ENCODE results near the gene SIGLEC12.

SIGLEC12 gene

GRCh38 chr19:51520728-51521127 lies 19.1 kb upstream of the SIGLEC12 start:
- peaks cover 3% of the 10 kb centered on the region for H3K27me3 ChIP-seq (replicated peaks; ENCODE audit: control insufficient read depth, insufficient read depth, low read length)
- no peak for DNase-seq (ENCODE audit: low read depth)

GRCh38 chr19:51514866-51515481 lies 13.4 kb upstream of the SIGLEC12 start:
- Histone ChIP-seq H3K4me1 (ENCODE audit: control insufficient read depth, insufficient read depth, low read length) (no peaks in the 10 kb centered on the region), H3K36me3 (ENCODE audit: control insufficient read depth, insufficient read depth, low read length, severe bottlenecking) (no peaks in the 10 kb centered on the region), H3K27me3 (replicated peaks; ENCODE audit: control insufficient read depth, insufficient read depth, low read length) (peaks cover 5% of the 10 kb centered on the region), H3K9ac (ENCODE audit: low read length) (no peak overlapping the region), H3K4me3 (ENCODE audit: low read length) (no peak overlapping the region), H3K9me3 (ENCODE audit: control insufficient read depth, low read length) (peaks cover 8% of the 10 kb centered on the region)
- peak; percentile 76 for DNase-seq (ENCODE audit: low read depth)

More at GRCh38 chr19:51520728-51521127, 19.1 kb upstream of the SIGLEC12 start:
- Histone ChIP-seq H3K4me3 (ENCODE audit: low read length) (no peak overlapping the region), H3K9me3 (ENCODE audit: control insufficient read depth, low read length) (peaks cover 14% of the 10 kb centered on the region), H3K36me3 (ENCODE audit: control insufficient read depth, insufficient read depth, low read length, severe bottlenecking) (no peaks in the 10 kb centered on the region), H3K4me1 (ENCODE audit: control insufficient read depth, insufficient read depth, low read length) (no peaks in the 10 kb centered on the region), H3K9ac (ENCODE audit: low read length) (no peak overlapping the region)

- H3K36me3 ChIP-seq (ENCODE audit: control insufficient read depth, insufficient read depth, low read length, severe bottlenecking), result no peaks in the 10 kb centered on the region
- no peaks in the 10 kb centered on the region for H3K4me1 ChIP-seq (ENCODE audit: control insufficient read depth, insufficient read depth, low read length)
- DNase-seq (ENCODE audit: low read depth), result no peak
- H3K27me3 ChIP-seq (replicated peaks; ENCODE audit: control insufficient read depth, insufficient read depth, low read length), result peaks cover 5% of the 10 kb centered on the region
- no peak overlapping the region for H3K9ac ChIP-seq (ENCODE audit: low read length)
- H3K9me3 ChIP-seq (ENCODE audit: control insufficient read depth, low read length), result peaks cover 8% of the 10 kb centered on the region
- no peak overlapping the region for H3K4me3 ChIP-seq (ENCODE audit: low read length)
Measured at GRCh38 chr19:51513968-51514367, 12.4 kb upstream of the SIGLEC12 start.

GRCh38 chr19:51511353-51511752 lies 9.8 kb upstream of the SIGLEC12 start:
- no peak for DNase-seq (ENCODE audit: low read depth)
- H3K9me3 ChIP-seq (ENCODE audit: control insufficient read depth, low read length), result no peaks in the 10 kb centered on the region
- H3K27me3 ChIP-seq (replicated peaks; ENCODE audit: control insufficient read depth, insufficient read depth, low read length), result peaks cover 5% of the 10 kb centered on the region
- H3K4me3 ChIP-seq (ENCODE audit: low read length), result no peak overlapping the region
- H3K4me1 ChIP-seq (ENCODE audit: control insufficient read depth, insufficient read depth, low read length), result no peaks in the 10 kb centered on the region
- no peak overlapping the region for H3K9ac ChIP-seq (ENCODE audit: low read length)
- H3K36me3 ChIP-seq (ENCODE audit: control insufficient read depth, insufficient read depth, low read length, severe bottlenecking), result no peaks in the 10 kb centered on the region

- Histone ChIP-seq H3K9ac (ENCODE audit: low read length) (no peak overlapping the region), H3K4me1 (ENCODE audit: control insufficient read depth, insufficient read depth, low read length) (no peaks in the 10 kb centered on the region), H3K9me3 (ENCODE audit: control insufficient read depth, low read length) (no peaks in the 10 kb centered on the region), H3K27me3 (replicated peaks; ENCODE audit: control insufficient read depth, insufficient read depth, low read length) (peaks cover 5% of the 10 kb centered on the region), H3K4me3 (ENCODE audit: low read length) (no peak overlapping the region), H3K36me3 (ENCODE audit: control insufficient read depth, insufficient read depth, low read length, severe bottlenecking) (no peaks in the 10 kb centered on the region)
- no peak for DNase-seq (ENCODE audit: low read depth)
Measured at GRCh38 chr19:51509823-51510660, 8.4 kb upstream of the SIGLEC12 start.

GRCh38 chr19:51508059-51508733 lies 6.6 kb upstream of the SIGLEC12 start:
- no peak overlapping the region for H3K4me3 ChIP-seq (ENCODE audit: low read length)
- DNase-seq (ENCODE audit: low read depth), result no peak
- no peak overlapping the region for H3K9ac ChIP-seq (ENCODE audit: low read length)

GRCh38 chr19:51507640-51508058 lies 6.0 kb upstream of the SIGLEC12 start:
- Histone ChIP-seq H3K9ac (ENCODE audit: low read length) (no peak overlapping the region), H3K27me3 (replicated peaks; ENCODE audit: control insufficient read depth, insufficient read depth, low read length) (peaks cover 5% of the 10 kb centered on the region), H3K4me1 (ENCODE audit: control insufficient read depth, insufficient read depth, low read length) (no peaks in the 10 kb centered on the region), H3K4me3 (ENCODE audit: low read length) (no peak overlapping the region), H3K36me3 (ENCODE audit: control insufficient read depth, insufficient read depth, low read length, severe bottlenecking) (no peaks in the 10 kb centered on the region), H3K9me3 (ENCODE audit: control insufficient read depth, low read length) (peaks cover 8% of the 10 kb centered on the region)
- no peak for DNase-seq (ENCODE audit: low read depth)

More at GRCh38 chr19:51508059-51508733, 6.6 kb upstream of the SIGLEC12 start:
- Histone ChIP-seq H3K36me3 (ENCODE audit: control insufficient read depth, insufficient read depth, low read length, severe bottlenecking) (no peaks in the 10 kb centered on the region), H3K4me1 (ENCODE audit: control insufficient read depth, insufficient read depth, low read length) (no peaks in the 10 kb centered on the region), H3K9me3 (ENCODE audit: control insufficient read depth, low read length) (peaks cover 8% of the 10 kb centered on the region), H3K27me3 (replicated peaks; ENCODE audit: control insufficient read depth, insufficient read depth, low read length) (peaks cover 5% of the 10 kb centered on the region)

GRCh38 chr19:51507192-51507591 lies 5.6 kb upstream of the SIGLEC12 start:
- Histone ChIP-seq H3K9ac (ENCODE audit: low read length) (no peak overlapping the region), H3K36me3 (ENCODE audit: control insufficient read depth, insufficient read depth, low read length, severe bottlenecking) (no peaks in the 10 kb centered on the region), H3K9me3 (ENCODE audit: control insufficient read depth, low read length) (peaks cover 8% of the 10 kb centered on the region), H3K4me3 (ENCODE audit: low read length) (no peak overlapping the region), H3K4me1 (ENCODE audit: control insufficient read depth, insufficient read depth, low read length) (no peaks in the 10 kb centered on the region), H3K27me3 (replicated peaks; ENCODE audit: control insufficient read depth, insufficient read depth, low read length) (peaks cover 5% of the 10 kb centered on the region)
- no peak for DNase-seq (ENCODE audit: low read depth)

GRCh38 chr19:51505904-51506303 lies 4.3 kb upstream of the SIGLEC12 start:
- Histone ChIP-seq H3K4me1 (ENCODE audit: control insufficient read depth, insufficient read depth, low read length) (no peaks in the 10 kb centered on the region), H3K9me3 (ENCODE audit: control insufficient read depth, low read length) (peaks cover 8% of the 10 kb centered on the region), H3K4me3 (ENCODE audit: low read length) (no peak overlapping the region), H3K9ac (ENCODE audit: low read length) (no peak overlapping the region), H3K36me3 (ENCODE audit: control insufficient read depth, insufficient read depth, low read length, severe bottlenecking) (no peaks in the 10 kb centered on the region), H3K27me3 (replicated peaks; ENCODE audit: control insufficient read depth, insufficient read depth, low read length) (peaks cover 10% of the 10 kb centered on the region)
- DNase-seq (ENCODE audit: low read depth), result no peak

- DNase-seq (ENCODE audit: low read depth), result no peak
- H3K4me1 ChIP-seq (ENCODE audit: control insufficient read depth, insufficient read depth, low read length), result no peaks in the 10 kb centered on the region
- peaks cover 8% of the 10 kb centered on the region for H3K9me3 ChIP-seq (ENCODE audit: control insufficient read depth, low read length)
- peaks cover 4% of the 10 kb centered on the region for H3K27me3 ChIP-seq (replicated peaks; ENCODE audit: control insufficient read depth, insufficient read depth, low read length)
- no peak overlapping the region for H3K9ac ChIP-seq (ENCODE audit: low read length)
- H3K36me3 ChIP-seq (ENCODE audit: control insufficient read depth, insufficient read depth, low read length, severe bottlenecking), result no peaks in the 10 kb centered on the region
- no peak overlapping the region for H3K4me3 ChIP-seq (ENCODE audit: low read length)
Measured at GRCh38 chr19:51503896-51504295, 2.3 kb upstream of the SIGLEC12 start.

- H3K9me3 ChIP-seq (ENCODE audit: control insufficient read depth, low read length), result peaks cover 8% of the 10 kb centered on the region
- H3K4me3 ChIP-seq (ENCODE audit: low read length), result no peak overlapping the region
- H3K4me1 ChIP-seq (ENCODE audit: control insufficient read depth, insufficient read depth, low read length), result no peaks in the 10 kb centered on the region
- H3K9ac ChIP-seq (ENCODE audit: low read length), result no peak overlapping the region
- DNase-seq (ENCODE audit: low read depth), result no peak
- no peaks in the 10 kb centered on the region for H3K36me3 ChIP-seq (ENCODE audit: control insufficient read depth, insufficient read depth, low read length, severe bottlenecking)
- H3K27me3 ChIP-seq (replicated peaks; ENCODE audit: control insufficient read depth, insufficient read depth, low read length), result peaks cover 4% of the 10 kb centered on the region
Measured at GRCh38 chr19:51503286-51503817, 1.8 kb upstream of the SIGLEC12 start.

Measured in adipocyte (in vitro differentiated cells).